Activated naive CD4-positive, alpha-beta T cell treated with anti-CD3 and anti-CD28 coated beads, Interleukin-2, amount 50 U/mL, for 24 hours (primary cell): Measurements from ENCODE around the gene THADA.

ENCODE experiments used
- H3K27ac Mint-ChIP-seq: one replicate; pipeline ENCODE4 v1.8.0; 2021; ENCODE audit warnings: mild to moderate bottlenecking, mixed read lengths
- H3K27me3 Mint-ChIP-seq: one replicate; pipeline ENCODE4 v1.8.0; 2021; ENCODE audit warnings: mixed read lengths
- H3K36me3 Mint-ChIP-seq: one replicate; pipeline ENCODE4 v1.8.0; 2021; ENCODE audit warnings: mixed read lengths
- H3K4me1 Mint-ChIP-seq: one replicate; pipeline ENCODE4 v1.8.0; 2021; ENCODE audit warnings: mixed read lengths
- H3K4me3 Mint-ChIP-seq: one replicate; pipeline ENCODE4 v1.8.0; 2021; ENCODE audit warnings: mild to moderate bottlenecking, mixed read lengths
- H3K9me3 Mint-ChIP-seq: one replicate; pipeline ENCODE4 v1.8.0; 2021; ENCODE audit warnings: mixed read lengths

THADA gene

GRCh38 chr2:43438858-43439655 lies 156.8 kb downstream of the THADA start:
- H3K4me3 Mint-ChIP-seq = no peak overlapping the region
- H3K9me3 Mint-ChIP-seq = no peaks in the 10 kb centered on the region
- H3K27ac Mint-ChIP-seq = no peak overlapping the region
- H3K4me1 Mint-ChIP-seq = no peaks in the 10 kb centered on the region
- H3K36me3 Mint-ChIP-seq = peaks cover 20% of the 10 kb centered on the region
- no peaks in the 10 kb centered on the region for H3K27me3 Mint-ChIP-seq

DNA sequence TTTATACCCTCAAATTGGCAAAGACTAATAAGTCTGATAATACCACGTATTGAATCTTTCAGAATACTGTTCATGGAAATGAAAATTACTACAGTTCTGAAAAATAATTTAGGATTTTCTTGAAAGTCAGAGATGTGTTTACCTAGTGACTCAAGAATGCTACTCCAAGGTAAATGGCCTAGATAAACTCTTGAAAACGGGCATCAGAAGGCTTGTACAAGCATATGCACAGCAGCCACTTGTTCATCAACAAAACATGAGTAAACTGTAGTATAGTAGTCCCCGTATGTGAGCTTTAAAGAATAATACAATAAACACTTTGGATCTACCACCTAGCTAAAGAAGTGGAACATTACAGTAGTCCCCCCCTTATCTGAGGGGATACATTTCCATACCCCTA lies 157.5 kb downstream of the THADA start:
- H3K4me3 Mint-ChIP-seq = no peak overlapping the region
- no peaks in the 10 kb centered on the region for H3K4me1 Mint-ChIP-seq
- no peak overlapping the region for H3K27ac Mint-ChIP-seq
- H3K27me3 Mint-ChIP-seq = no peaks in the 10 kb centered on the region
- H3K36me3 Mint-ChIP-seq = peaks cover 23% of the 10 kb centered on the region
- H3K9me3 Mint-ChIP-seq = no peaks in the 10 kb centered on the region

GRCh38 chr2:43437363-43437762 lies 158.5 kb downstream of the THADA start:
- Mint-ChIP-seq H3K36me3 (peaks cover 25% of the 10 kb centered on the region), H3K27ac (no peak overlapping the region), H3K9me3 (no peaks in the 10 kb centered on the region), H3K4me3 (no peak overlapping the region), H3K27me3 (no peaks in the 10 kb centered on the region), H3K4me1 (no peaks in the 10 kb centered on the region)

- Mint-ChIP-seq H3K4me3 (no peak overlapping the region), H3K27me3 (no peaks in the 10 kb centered on the region), H3K9me3 (no peaks in the 10 kb centered on the region), H3K27ac (no peak overlapping the region), H3K36me3 (peaks cover 22% of the 10 kb centered on the region), H3K4me1 (no peaks in the 10 kb centered on the region)
Observed at GRCh38 chr2:43436431-43436830, 159.4 kb downstream of the THADA start.

DNA sequence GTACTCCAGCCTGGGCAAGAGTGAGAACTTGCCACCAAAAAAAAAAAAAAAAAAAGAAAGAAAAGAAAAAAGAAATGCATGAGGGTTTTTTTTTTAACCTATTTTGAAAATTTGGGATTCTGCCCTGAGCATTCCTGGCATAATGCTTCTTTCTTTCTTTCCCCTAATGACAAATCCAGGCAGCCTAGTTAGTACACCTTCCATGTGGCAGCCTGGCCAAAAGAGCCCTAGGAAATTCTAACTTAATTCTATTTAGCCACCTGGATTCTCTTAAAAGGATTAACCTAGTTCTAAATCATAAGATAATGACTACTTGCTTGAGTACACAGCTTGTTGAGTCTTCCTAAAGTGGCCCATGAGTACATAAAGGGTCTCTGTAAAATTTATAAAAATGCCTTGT lies 160.1 kb downstream of the THADA start:
- H3K4me1 Mint-ChIP-seq = no peaks in the 10 kb centered on the region
- peaks cover 25% of the 10 kb centered on the region for H3K36me3 Mint-ChIP-seq
- H3K9me3 Mint-ChIP-seq = no peaks in the 10 kb centered on the region
- no peaks in the 10 kb centered on the region for H3K27me3 Mint-ChIP-seq
- no peak overlapping the region for H3K27ac Mint-ChIP-seq
- no peak overlapping the region for H3K4me3 Mint-ChIP-seq

DNA sequence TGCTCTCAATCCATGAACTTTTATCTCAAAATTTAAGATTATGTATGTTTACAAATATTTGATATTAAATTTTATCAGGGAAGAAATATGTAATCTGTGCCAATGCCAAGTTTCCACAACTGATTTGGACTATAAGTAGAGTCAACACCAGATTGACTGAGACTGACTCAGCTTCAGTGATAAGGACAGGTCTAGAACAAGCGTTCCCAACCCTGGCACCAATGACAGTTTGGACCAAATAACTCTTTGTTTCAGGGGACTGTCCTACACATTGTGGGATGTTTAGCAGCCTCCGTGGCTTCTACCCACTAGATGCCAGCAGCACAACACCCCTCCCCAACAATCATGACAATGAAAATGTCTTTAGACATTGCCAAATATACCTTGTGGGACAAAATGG lies 165.3 kb downstream of the THADA start:
- H3K27ac Mint-ChIP-seq = no peak overlapping the region

GRCh38 chr2:43429369-43429768 lies 166.5 kb downstream of the THADA start:
- Mint-ChIP-seq H3K27ac (no peak overlapping the region), H3K9me3 (no peaks in the 10 kb centered on the region), H3K36me3 (peaks cover 38% of the 10 kb centered on the region), H3K27me3 (no peaks in the 10 kb centered on the region), H3K4me1 (peaks cover 25% of the 10 kb centered on the region), H3K4me3 (no peak overlapping the region)

More for the DNA sequence above, 165.3 kb downstream of the THADA start:
- H3K36me3 Mint-ChIP-seq = peaks cover 30% of the 10 kb centered on the region
- H3K4me1 Mint-ChIP-seq = peaks cover 16% of the 10 kb centered on the region
- H3K9me3 Mint-ChIP-seq = no peaks in the 10 kb centered on the region
- no peak overlapping the region for H3K4me3 Mint-ChIP-seq
- H3K27me3 Mint-ChIP-seq = no peaks in the 10 kb centered on the region

DNA sequence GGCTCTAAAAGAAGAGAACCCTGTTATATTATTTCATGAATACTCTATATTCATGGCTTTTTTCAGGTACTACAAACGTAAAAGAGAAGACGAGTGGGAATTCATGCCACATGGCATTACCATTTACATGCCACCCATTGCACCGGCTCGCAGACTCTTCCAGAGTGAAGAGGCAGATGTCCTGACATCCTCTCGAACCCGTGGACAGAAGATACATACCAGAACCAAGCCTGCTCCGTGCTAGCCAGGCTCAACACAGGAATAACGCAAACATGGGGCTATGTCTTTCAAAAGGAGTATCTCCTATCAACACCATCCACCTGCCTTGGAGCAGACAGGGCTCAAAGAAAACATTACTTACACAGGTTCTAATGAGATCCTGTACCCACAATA lies 168.8 kb downstream of the THADA start:
- Mint-ChIP-seq H3K36me3 (peaks cover 30% of the 10 kb centered on the region), H3K9me3 (no peaks in the 10 kb centered on the region), H3K4me3 (peak overlapping the region; percentile 70)

DNA sequence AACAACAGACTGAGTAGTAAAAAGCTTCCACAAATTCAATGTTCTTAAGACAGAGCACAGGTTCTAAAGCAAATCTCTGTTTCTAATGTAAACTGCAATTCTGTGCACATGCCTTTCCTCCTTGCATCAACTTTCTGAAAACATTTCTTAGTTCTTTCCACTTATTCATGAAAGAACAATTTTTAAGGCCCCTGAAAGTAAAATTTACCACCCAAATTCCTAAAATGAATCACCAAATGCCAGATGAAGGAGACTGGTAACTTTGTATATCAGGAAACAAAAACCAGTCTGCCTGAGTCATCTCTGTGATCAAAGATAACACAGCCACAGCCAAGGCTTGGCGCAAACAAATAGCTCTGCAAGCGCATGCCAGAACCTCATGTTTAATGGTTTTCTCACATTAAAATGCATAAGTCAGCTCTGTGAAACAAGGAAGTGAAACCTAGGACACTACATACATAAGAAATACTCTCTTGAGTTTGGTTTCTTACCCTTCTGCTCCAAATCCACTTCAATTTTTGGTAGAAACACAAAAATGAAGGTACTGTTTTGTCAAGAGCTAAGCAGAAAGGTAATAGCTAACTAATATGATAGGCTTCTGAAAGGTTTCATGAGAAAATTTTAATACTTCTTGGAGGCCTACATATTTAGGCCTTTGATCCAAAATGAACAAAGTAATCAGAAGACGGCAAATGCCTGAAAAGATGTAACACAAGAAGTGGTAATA lies 169.4 kb downstream of the THADA start:
- H3K27ac Mint-ChIP-seq = peak overlapping the region; percentile 9
- no peaks in the 10 kb centered on the region for H3K27me3 Mint-ChIP-seq
- peaks cover 31% of the 10 kb centered on the region for H3K36me3 Mint-ChIP-seq

More for the DNA sequence above, 168.8 kb downstream of the THADA start:
- peak overlapping the region; percentile 9 for H3K27ac Mint-ChIP-seq
- no peaks in the 10 kb centered on the region for H3K27me3 Mint-ChIP-seq
- peaks cover 28% of the 10 kb centered on the region for H3K4me1 Mint-ChIP-seq

GRCh38 chr2:43425659-43426058 lies 170.2 kb downstream of the THADA start:
- H3K36me3 Mint-ChIP-seq = peaks cover 29% of the 10 kb centered on the region
- H3K9me3 Mint-ChIP-seq = no peaks in the 10 kb centered on the region
- H3K27ac Mint-ChIP-seq = no peak overlapping the region
- no peak overlapping the region for H3K4me3 Mint-ChIP-seq
- no peaks in the 10 kb centered on the region for H3K27me3 Mint-ChIP-seq
- H3K4me1 Mint-ChIP-seq = peaks cover 28% of the 10 kb centered on the region

More for the DNA sequence above, 169.4 kb downstream of the THADA start:
- Mint-ChIP-seq H3K4me1 (peaks cover 28% of the 10 kb centered on the region), H3K4me3 (peak overlapping the region; percentile 70), H3K9me3 (no peaks in the 10 kb centered on the region)

DNA sequence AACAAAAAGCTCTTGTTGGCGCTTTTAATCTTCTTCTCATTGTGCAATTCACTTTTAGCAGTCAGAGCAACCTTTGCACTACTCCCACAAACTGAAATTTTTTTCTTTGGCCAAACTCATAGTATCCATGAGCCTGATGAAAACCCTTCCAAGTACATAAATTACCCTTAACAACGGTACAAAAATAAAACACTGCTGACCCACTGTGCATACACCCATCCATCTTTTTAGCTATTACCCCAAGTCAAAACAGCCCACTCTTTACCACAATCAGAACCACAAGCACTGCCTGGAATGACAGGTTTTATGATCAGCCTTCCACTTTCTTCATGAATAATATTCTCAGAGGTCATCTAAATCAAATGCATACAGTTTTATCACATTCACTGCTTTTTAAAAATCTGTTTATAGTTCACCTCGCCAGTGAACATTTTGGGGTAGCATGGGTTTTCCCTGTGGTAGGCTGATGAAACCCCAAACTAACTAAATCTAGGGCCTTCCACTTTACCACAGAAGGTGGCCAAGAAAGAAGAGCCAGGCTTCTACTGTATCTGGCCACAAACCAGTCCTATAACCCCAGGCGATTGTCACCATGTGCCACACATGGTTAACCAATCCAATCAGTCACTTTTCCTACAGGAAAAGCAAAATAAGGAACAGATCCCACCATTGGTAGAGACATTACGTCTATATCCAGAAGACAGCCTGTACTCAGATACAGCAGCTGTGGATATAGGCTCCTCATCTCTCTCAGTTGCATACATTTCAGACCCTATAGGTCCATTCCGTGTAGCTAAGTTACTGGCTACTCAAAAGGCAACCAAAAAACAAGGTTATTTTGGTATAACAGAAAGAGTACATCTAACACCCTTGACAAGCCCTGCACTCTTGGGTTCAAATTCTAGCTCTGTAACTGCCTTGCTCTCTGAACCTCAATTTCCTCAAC lies 171.3 kb downstream of the THADA start:
- Mint-ChIP-seq H3K4me3 (no peak overlapping the region), H3K36me3 (peaks cover 29% of the 10 kb centered on the region), H3K27ac (peak overlapping the region; percentile 7), H3K27me3 (no peaks in the 10 kb centered on the region), H3K9me3 (no peaks in the 10 kb centered on the region), H3K4me1 (peaks cover 33% of the 10 kb centered on the region)

DNA sequence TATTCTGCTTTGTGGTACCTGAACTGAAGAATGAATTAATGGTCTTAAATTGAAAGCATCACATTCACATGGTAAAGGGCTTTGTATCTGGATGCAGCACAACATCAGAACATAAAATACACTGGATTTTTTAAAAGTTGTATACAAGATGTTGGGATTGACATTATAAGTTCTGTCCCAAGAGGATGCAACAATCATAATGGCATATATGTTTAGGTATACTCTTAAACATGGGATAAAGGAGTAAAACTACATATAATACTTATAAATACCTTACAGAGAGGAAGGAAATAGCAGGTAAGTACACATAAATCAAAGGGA lies 171.9 kb downstream of the THADA start:
- H3K4me1 Mint-ChIP-seq = peaks cover 33% of the 10 kb centered on the region
- H3K27ac Mint-ChIP-seq = no peak overlapping the region
- no peaks in the 10 kb centered on the region for H3K9me3 Mint-ChIP-seq
- peaks cover 31% of the 10 kb centered on the region for H3K36me3 Mint-ChIP-seq
- no peak overlapping the region for H3K4me3 Mint-ChIP-seq
- no peaks in the 10 kb centered on the region for H3K27me3 Mint-ChIP-seq

GRCh38 chr2:43421194-43421593 lies 174.6 kb downstream of the THADA start:
- no peaks in the 10 kb centered on the region for H3K27me3 Mint-ChIP-seq
- peaks cover 20% of the 10 kb centered on the region for H3K4me1 Mint-ChIP-seq
- no peak overlapping the region for H3K4me3 Mint-ChIP-seq
- H3K27ac Mint-ChIP-seq = no peak overlapping the region
- no peaks in the 10 kb centered on the region for H3K9me3 Mint-ChIP-seq
- H3K36me3 Mint-ChIP-seq = peaks cover 25% of the 10 kb centered on the region

DNA sequence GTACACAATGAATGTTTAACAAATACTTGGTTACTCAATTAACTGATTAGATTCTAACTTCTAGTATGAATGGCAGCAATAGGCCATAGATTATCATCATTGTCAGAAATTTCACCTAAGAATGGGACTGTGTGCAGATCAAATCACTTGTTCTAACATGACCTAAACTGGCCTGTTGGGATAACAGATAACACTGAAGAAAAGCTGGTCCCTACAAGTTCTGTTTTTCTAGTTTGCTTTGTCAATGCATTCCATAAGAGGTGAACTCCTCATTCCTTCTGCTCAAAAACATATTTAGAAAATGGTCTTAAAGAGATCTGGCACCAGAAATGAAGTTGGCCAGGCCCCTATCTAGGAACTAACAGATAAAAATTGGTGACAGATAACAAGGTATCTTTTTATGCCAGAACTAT lies 175.4 kb downstream of the THADA start:
- Mint-ChIP-seq H3K4me3 (no peak overlapping the region), H3K36me3 (peaks cover 28% of the 10 kb centered on the region), H3K4me1 (peaks cover 17% of the 10 kb centered on the region), H3K27me3 (no peaks in the 10 kb centered on the region), H3K9me3 (no peaks in the 10 kb centered on the region), H3K27ac (no peak overlapping the region)

DNA sequence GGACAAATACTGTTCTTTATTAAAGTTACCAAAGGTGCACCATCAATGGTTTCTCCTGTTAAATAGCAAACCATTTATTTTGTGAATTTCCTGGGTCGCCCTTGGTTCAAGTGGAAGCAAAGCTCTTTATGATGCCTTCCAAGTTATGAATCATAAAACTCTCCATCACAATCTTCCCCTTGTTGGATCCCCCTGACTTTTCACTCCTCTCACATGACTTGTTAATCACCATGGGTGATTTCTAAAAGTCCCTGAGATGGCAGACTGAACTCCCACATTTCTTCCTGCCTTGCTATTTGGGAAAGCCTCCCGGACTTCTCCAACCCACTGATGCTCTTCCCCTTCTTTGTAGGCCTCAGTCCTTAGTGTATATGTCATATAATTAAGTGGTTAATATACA lies 176.0 kb downstream of the THADA start:
- Mint-ChIP-seq H3K27me3 (no peaks in the 10 kb centered on the region), H3K4me1 (peaks cover 16% of the 10 kb centered on the region), H3K27ac (no peak overlapping the region), H3K36me3 (peaks cover 26% of the 10 kb centered on the region), H3K4me3 (no peak overlapping the region), H3K9me3 (no peaks in the 10 kb centered on the region)
